SJSA1 (cell line): Measurements from ENCODE around the gene SLCO2B1. TPM values are rescaled to one million over a fixed set of nuclear protein-coding genes. Genes with fewer than 3 reads are reported as not detected.

Experiments
- DNase-seq, 2 experiments: peaks; one replicate each; pipeline ENCODE4 v3.0.0-alpha.2; 2015 to 2020; ENCODE audit warnings: low spot score in 2 of 2, low read depth in 1 of 2
- H3K27ac ChIP-seq: fragments of 250-450 bp; sonication (Bioruptor Pico); 2 replicates; pipeline ENCODE4 v1.5.1; 2020; ENCODE audit warnings: mild to moderate bottlenecking, moderate library complexity
- H3K27me3 ChIP-seq: fragments of 250-450 bp; sonication (Bioruptor Pico); replicated peaks from 2 replicates; pipeline ENCODE4 v1.5.1; 2020; ENCODE audit warnings: mild to moderate bottlenecking, moderate library complexity
- H3K36me3 ChIP-seq: fragments of 250-450 bp; sonication (Bioruptor Pico); 2 replicates; pipeline ENCODE4 v1.5.1; 2020; ENCODE audit warnings: mild to moderate bottlenecking
- H3K4me1 ChIP-seq: fragments of 250-450 bp; sonication (Bioruptor Pico); replicated peaks from 2 replicates; pipeline ENCODE4 v1.6.1; 2021; ENCODE audit warnings: mild to moderate bottlenecking
- H3K4me3 ChIP-seq: fragments of 250-450 bp; sonication (Bioruptor Pico); 2 replicates; pipeline ENCODE4 v1.5.1; 2020; ENCODE audit warnings: mild to moderate bottlenecking
- H3K9me3 ChIP-seq: fragments of 250-450 bp; sonication (Bioruptor Pico); replicated peaks from 2 replicates; pipeline ENCODE4 v1.5.1; 2020; ENCODE audit warnings: mild to moderate bottlenecking
- total RNA-seq: library from RNA; depleted of rRNA; stranded (reverse); fragments of >200 nt; shearing (Covaris generic); gene quantifications from 2 replicates; pipeline ENCODE4 v1.2.3, GENCODE V29; 2014

The SLCO2B1 gene
- total RNA-seq, 1 experiment from 2014 or later = 0.13 TPM

DNA sequence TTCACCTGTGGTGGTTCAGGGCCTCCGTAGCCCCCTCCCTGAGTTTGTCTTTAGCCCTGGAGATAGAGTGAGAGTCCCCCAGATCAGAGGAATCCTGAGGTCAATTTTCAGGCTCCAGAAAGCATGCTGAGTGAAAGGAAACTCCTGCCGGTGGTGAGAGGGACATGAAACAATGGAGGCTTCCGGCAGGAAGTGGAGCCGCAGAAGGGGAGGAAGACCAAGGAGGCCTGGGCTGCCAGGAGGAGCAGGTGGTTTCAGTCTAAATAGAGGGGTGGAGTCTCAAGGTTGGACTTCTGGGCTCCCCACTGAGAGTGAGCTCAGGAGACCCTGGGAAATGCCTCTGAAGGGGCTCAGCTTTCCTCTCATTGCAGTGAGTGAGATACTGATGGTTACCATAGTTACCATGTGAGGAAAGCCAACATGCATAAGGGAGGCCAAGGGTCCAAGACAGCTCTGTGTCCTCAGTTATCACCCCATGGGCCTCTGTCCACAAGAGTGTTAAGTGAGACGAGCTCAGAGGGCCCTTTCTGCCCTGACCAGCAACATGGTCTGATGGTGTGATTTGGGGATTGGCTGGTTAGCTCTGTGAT lies 10.7 kb downstream of the SLCO2B1 start:
- H3K27ac ChIP-seq = no peak overlapping the region
- no peak for DNase-seq
- H3K4me1 ChIP-seq = peaks cover 17% of the 10 kb centered on the region
- H3K4me3 ChIP-seq = no peak overlapping the region
- H3K27me3 ChIP-seq = no peaks in the 10 kb centered on the region
- no peaks in the 10 kb centered on the region for H3K36me3 ChIP-seq
- no peaks in the 10 kb centered on the region for H3K9me3 ChIP-seq

DNA sequence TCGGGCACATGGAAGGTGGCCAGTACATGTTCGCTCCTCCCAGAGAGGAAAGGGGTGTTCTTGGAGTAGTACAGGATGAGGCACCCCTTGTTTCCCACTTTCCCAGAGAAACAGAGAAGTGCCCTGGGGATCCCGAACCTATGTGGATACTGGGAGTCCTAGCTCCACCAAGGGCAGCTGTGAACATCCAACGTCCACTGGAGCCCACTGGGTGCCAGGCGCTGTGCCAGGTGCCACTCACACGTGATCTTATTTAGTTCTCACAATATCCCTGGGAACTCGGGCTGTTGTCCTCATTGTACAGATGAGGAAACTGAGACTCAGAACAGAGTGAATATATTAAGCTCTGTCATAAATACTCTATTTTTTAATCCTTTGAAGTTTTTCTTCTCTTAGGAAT lies 12.0 kb downstream of the SLCO2B1 start:
- no peaks in the 10 kb centered on the region for H3K36me3 ChIP-seq
- no peak for DNase-seq
- H3K27me3 ChIP-seq = no peaks in the 10 kb centered on the region
- H3K4me3 ChIP-seq = no peak overlapping the region
- H3K9me3 ChIP-seq = no peaks in the 10 kb centered on the region
- peaks cover 15% of the 10 kb centered on the region for H3K4me1 ChIP-seq
- H3K27ac ChIP-seq = no peak overlapping the region

DNA sequence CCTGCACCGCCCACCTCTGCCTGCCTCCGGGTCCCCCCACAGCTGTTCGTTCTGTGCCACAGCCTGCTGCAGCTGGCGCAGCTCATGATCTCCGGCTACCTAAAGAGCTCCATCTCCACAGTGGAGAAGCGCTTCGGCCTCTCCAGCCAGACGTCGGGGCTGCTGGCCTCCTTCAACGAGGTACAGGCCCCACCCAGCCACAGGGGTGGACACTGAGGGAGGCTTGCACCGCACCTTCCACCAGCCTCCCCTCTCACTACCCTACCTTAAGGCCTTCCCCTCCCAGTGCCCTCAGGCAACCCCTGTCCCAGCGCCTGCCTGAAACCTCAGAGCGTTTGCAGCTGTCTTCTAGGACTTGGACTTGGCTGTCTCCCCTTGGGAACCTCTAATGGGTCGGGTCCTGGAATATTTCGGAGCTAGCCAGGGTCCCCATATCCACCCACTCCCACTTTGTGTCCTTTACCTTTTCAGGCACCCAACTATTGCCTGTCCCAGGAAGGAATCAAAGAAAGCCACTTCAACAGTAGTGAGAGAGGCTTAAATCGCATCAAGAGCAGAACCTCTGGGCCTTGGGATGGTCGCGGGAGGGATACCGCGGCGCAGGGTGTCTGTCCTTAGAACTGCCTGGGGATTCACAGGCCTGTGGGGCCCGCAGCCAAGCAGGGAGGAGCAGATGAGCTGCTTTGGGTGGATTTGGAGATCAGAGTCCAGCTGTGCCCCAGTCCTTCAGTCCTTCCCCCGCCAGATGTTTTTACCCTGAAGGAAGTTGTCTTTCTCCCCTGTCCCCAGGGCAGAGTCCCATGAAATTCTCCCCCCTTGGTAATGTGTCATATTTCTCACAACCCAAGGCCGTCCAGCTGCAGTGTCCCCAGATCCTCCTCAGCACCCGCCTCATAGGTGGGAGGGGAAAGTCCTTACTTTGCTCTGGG lies 13.3 kb downstream of the SLCO2B1 start:
- Histone ChIP-seq H3K27me3 (no peaks in the 10 kb centered on the region), H3K4me1 (peaks cover 15% of the 10 kb centered on the region), H3K36me3 (no peaks in the 10 kb centered on the region), H3K9me3 (no peaks in the 10 kb centered on the region), H3K4me3 (no peak overlapping the region), H3K27ac (no peak overlapping the region)
- DNase-seq = no peak

DNA sequence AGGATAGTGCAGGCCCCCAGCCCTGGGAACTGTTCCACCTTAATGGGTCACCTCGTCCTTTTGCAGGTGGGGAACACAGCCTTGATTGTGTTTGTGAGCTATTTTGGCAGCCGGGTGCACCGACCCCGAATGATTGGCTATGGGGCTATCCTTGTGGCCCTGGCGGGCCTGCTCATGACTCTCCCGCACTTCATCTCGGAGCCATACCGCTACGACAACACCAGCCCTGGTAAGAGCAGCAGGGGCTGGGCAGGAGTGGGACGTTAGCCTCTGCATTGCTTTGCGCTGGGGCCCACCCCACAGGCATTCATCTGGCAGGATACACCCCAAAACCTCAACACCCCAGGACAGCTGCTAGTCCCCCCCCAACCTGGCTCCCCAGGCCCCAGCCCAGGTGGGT lies 14.8 kb downstream of the SLCO2B1 start:
- Histone ChIP-seq H3K27me3 (no peaks in the 10 kb centered on the region), H3K4me3 (no peak overlapping the region), H3K4me1 (peaks cover 4% of the 10 kb centered on the region), H3K9me3 (no peaks in the 10 kb centered on the region), H3K27ac (no peak overlapping the region), H3K36me3 (no peaks in the 10 kb centered on the region)
- DNase-seq = no peak

DNA sequence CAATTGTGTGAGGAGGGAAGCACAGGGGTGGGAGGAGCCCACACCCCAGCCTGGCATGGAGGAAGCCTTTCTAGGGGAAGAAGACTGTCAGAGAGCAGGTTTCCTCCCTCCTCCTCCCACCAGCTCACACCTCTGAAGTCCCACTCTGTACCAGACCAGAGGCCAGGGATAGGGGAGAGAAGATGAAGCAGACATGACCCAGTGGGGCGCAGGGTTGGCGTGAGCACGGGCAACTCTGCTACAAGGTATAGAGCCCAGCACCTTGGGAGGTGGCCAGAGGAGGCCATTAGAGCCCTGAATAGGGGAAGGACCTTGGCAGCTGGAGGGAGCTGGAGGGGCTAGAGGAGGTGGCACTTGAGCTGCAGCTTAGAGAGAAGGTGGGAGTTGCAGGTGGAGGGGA lies 15.9 kb downstream of the SLCO2B1 start:
- Histone ChIP-seq H3K4me3 (no peak overlapping the region), H3K27me3 (no peaks in the 10 kb centered on the region), H3K4me1 (no peaks in the 10 kb centered on the region), H3K36me3 (no peaks in the 10 kb centered on the region), H3K9me3 (no peaks in the 10 kb centered on the region), H3K27ac (no peak overlapping the region)
- DNase-seq = no peak

DNA sequence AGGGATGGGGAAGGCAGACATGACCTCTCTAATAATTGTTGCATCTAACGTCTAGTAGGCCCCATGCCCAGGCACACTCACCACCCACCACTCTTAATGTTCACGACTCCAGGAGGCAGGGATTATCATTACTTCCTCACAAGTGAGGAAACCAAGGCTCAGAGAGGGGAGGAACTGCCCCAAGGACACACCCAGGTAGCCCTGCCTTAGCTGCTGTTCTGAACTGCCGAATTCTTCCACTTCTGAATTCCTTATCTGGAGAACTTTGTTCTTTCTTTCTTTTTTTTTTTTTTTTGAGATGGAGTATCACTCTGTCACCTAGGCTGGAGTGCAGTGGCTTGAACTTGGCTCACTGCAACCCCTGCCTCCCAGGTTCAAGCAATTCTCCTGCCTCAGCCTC lies 16.7 kb downstream of the SLCO2B1 start:
- Histone ChIP-seq H3K9me3 (no peaks in the 10 kb centered on the region), H3K27ac (no peak overlapping the region), H3K4me1 (no peaks in the 10 kb centered on the region), H3K4me3 (no peak overlapping the region), H3K36me3 (no peaks in the 10 kb centered on the region), H3K27me3 (no peaks in the 10 kb centered on the region)
- no peak for DNase-seq

DNA sequence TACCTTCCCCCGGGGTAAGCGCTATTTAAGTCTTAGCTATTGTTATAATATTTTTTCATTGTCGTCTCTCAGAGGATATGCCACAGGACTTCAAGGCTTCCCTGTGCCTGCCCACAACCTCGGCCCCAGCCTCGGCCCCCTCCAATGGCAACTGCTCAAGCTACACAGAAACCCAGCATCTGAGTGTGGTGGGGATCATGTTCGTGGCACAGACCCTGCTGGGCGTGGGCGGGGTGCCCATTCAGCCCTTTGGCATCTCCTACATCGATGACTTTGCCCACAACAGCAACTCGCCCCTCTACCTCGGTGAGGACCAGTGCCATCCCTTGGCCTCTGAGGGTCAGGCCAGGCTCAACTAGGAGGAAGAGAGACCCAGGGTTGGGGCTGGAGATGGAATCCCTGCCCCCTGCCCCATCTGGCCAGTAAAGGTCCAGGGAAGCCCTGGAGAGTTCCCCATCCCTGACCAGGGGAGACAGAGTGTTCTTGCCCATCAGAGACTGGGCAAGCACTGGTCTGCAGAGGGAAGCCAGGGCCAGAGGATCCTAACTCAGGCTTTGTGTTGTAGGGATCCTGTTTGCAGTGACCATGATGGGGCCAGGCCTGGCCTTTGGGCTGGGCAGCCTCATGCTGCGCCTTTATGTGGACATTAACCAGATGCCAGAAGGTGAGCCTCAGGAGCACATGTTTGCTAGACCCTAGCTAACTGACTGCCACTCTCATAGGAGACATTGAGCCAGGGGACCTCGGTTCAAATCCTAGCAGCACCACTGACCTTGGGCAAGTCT lies 18.4 kb downstream of the SLCO2B1 start:
- H3K4me1 ChIP-seq = no peaks in the 10 kb centered on the region
- no peaks in the 10 kb centered on the region for H3K27me3 ChIP-seq
- no peaks in the 10 kb centered on the region for H3K36me3 ChIP-seq
- no peaks in the 10 kb centered on the region for H3K9me3 ChIP-seq
- no peak overlapping the region for H3K4me3 ChIP-seq
- no peak overlapping the region for H3K27ac ChIP-seq
- DNase-seq = no peak

DNA sequence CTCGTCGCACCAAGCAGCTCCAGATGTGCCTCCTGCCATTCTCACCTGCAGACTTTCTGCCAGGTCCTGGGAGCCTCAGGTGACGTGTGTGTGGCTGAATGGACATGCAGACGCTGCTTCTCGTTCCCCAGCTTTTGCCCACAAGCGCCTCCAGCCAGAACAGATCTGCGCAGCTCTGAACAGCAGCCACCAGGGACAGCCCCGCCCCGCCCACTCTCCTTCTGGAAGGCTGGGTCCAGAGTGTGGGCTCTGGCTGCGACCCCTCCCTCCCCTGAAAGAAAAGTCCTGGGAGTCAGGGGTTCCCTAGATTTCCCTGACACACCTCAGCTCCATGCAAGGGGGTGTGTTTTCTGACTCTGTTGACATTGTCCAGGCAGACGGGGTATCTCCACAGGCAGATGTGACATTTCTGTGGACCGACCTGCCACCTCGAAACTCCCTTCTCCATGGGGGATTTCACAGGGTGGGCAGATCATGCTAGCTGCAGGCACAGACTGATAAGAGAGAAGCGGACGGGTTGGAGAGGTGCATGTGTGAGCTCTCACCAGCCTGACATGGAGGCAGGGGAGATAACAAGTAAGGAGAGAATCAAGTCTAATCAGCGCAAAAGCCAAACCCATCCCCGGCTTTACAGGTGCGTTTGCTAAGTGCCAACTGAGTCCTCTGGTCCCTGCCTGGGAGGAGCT lies 19.8 kb downstream of the SLCO2B1 start:
- no peaks in the 10 kb centered on the region for H3K36me3 ChIP-seq
- DNase-seq = no peak
- H3K4me1 ChIP-seq = no peaks in the 10 kb centered on the region
- no peaks in the 10 kb centered on the region for H3K27me3 ChIP-seq
- H3K27ac ChIP-seq = no peak overlapping the region
- no peak overlapping the region for H3K4me3 ChIP-seq
- H3K9me3 ChIP-seq = no peaks in the 10 kb centered on the region

DNA sequence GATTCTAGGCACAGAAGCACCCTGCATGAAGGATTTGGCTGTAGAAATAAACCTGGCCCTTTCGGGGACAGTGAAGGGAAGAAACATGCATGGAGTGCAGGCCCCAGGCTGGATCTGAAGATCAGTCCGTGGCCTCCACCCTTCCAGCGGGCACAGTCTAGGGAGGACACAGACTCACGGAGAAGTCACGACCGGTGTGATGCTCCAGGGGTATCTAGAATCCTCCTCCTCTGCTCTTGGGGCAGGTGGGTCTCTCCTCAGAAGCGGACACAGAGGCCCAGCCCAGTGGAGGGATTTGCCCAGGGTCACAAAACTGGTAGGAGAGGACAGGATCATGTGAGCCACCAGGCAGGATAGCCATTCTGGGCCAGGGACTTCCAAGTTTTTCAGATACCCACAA lies 22.4 kb downstream of the SLCO2B1 start:
- H3K4me1 ChIP-seq = no peaks in the 10 kb centered on the region
- no peak overlapping the region for H3K4me3 ChIP-seq
- no peak overlapping the region for H3K27ac ChIP-seq
- no peaks in the 10 kb centered on the region for H3K9me3 ChIP-seq
- DNase-seq = no peak
- H3K27me3 ChIP-seq = no peaks in the 10 kb centered on the region
- no peaks in the 10 kb centered on the region for H3K36me3 ChIP-seq

DNA sequence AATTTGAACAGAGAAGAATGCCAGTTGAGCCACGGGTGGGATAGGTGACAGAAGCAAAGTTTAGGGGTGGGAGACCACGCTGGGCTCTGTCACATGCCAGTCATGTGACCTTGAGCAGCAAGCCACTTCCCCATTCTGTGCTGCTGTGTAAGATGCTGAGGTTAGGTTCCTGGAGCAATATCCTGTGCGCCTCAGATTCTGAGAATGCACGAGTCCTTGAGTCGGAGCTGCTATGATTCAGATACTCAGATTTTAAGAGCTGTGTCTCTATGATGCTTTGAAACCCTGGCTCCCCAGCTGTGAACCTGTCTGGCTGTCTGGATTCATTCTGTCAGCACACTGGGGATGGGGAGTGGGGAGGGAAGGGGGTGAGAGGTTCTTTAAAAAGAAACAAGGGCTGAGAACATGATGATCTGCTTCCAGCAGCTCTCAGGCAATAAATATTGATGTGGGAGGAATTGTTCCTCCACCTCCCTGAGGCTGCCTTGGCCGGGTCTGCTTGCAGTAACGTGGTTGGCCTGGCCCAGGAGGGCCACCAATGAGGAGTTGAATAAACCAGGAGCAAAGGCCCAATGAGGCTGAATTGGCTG lies 24.0 kb downstream of the SLCO2B1 start:
- H3K4me1 ChIP-seq = no peaks in the 10 kb centered on the region
- DNase-seq = no peak
- H3K36me3 ChIP-seq = no peaks in the 10 kb centered on the region
- H3K27me3 ChIP-seq = no peaks in the 10 kb centered on the region
- no peak overlapping the region for H3K4me3 ChIP-seq
- H3K9me3 ChIP-seq = no peaks in the 10 kb centered on the region
- no peak overlapping the region for H3K27ac ChIP-seq

DNA sequence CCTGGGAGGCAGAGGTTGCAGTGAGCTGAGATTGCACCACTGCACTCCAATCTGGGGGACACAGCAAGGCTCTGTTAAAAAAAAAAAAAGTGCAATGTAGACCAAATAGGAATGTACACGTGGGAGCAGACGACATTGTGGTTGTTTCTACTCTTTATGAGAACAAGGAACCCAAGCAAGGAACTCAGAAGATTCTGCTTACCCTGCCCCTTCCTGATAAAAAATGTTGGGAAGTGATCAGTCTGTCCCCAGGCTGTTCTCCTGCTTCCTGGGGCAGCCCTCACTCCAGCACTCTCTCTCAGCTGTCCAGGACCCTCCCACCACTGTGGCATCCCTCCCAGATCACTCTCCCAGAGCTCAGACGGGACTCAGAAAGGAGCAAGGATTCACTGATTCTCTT lies 31.8 kb downstream of the SLCO2B1 start:
- Histone ChIP-seq H3K27ac (no peak overlapping the region), H3K9me3 (no peaks in the 10 kb centered on the region), H3K4me1 (no peaks in the 10 kb centered on the region), H3K4me3 (no peak overlapping the region), H3K36me3 (no peaks in the 10 kb centered on the region), H3K27me3 (no peaks in the 10 kb centered on the region)
- no peak for DNase-seq

DNA sequence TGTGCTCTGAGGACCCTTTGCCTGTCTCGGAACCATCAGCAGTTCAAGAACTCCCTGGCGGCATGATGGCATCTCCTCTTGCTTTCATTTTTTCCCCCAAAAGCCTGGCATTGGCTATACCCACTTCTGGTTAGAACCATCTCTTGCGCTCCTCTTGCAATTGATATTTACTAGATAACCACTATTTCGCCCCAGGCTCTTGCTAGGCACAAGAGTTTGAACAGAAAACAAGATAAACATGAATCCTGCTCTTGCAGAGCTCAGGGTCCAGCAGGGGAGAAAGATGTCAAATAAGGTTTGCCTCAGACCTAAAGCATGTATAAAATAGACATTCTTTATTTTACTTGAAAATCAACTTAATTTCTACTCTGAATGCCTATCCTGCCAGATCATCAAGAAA lies 33.1 kb downstream of the SLCO2B1 start:
- no peak for DNase-seq
- H3K27ac ChIP-seq = no peak overlapping the region
- H3K27me3 ChIP-seq = no peaks in the 10 kb centered on the region
- H3K9me3 ChIP-seq = no peaks in the 10 kb centered on the region
- no peaks in the 10 kb centered on the region for H3K4me1 ChIP-seq
- no peak overlapping the region for H3K4me3 ChIP-seq
- H3K36me3 ChIP-seq = no peaks in the 10 kb centered on the region

DNA sequence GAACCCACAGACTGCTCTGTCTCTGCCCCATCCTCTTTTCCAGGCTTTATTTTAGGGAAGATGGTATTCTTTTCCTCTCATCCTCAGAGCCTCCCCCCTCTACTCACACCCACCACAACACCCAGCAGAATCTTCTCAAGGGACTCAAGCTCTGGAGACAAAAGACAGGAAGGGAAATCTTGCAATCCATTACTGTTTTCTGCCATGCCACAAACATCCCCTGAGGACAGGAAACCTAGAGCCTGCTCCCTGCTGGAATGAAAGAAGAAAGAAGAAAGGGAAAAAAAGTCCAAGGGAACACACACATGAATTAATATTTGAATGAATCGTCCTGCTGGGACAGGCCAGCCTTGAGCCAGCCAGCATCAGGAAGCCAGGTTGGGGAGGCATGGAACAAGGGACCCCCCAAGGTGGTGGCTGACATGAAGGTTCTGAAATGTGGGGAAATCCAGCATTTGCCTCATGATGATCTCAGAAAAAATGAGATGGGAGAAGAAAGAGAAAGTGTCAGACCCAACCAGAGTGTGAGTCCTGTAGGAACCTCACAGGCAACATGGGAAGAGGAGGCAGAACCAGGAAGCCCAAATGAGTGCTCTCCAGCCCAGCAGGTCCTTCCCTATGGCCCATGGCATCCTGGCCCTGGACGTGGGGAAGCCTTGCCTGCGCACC lies 34.0 kb downstream of the SLCO2B1 start:
- Histone ChIP-seq H3K27ac (no peak overlapping the region), H3K9me3 (no peaks in the 10 kb centered on the region), H3K4me1 (no peaks in the 10 kb centered on the region), H3K36me3 (no peaks in the 10 kb centered on the region), H3K27me3 (no peaks in the 10 kb centered on the region), H3K4me3 (no peak overlapping the region)
- no peak for DNase-seq
